NCI-H1092 treated with DMSO at 0.1 percent for 48 hours (cell line): ENCODE data around the gene SEL1L2.

Source experiments
- DNase-seq: peaks from one replicate; lab custom pipeline; 2025; lab: John Stamatoyannopoulos, UW

SEL1L2 gene

DNA sequence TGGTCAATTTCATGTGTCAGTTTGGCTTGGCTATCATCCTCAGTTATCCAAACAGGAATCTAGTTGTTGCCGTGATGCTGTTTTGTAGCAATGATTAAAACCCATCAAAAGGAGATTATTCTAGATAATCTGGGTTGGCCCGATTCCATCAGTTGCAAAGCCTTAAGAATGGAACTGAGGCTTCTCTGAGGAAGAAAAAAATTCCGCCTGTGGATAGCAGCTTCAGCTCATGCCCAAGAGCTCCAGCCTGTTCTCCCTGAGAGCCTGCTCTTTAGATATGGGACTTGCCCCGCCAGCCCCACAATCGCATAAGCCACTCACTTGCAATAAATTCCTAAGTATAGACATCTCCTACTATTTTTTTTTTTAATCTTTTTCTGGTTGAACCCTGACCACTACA lies 61.5 kb downstream of the SEL1L2 start:
- no peak for DNase-seq

DNA sequence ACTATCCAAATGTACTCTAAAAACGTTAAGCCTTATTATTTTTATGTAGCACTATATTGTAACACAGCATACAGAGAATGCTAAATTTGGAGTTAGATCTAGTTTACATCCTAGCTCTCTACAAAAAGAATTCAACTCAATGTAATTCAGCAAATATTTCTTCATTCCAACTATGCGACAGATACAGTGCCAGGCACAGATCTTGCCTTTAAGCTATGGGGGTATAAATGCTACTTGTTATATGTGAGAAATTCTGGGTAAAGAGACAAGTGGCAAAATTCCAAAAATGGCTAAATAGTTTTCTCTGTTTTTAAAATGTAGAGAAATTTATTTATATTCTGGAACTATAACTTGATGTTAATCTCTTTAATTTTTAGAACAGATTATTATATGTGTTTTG lies 63.2 kb downstream of the SEL1L2 start:
- DNase-seq = no peak

DNA sequence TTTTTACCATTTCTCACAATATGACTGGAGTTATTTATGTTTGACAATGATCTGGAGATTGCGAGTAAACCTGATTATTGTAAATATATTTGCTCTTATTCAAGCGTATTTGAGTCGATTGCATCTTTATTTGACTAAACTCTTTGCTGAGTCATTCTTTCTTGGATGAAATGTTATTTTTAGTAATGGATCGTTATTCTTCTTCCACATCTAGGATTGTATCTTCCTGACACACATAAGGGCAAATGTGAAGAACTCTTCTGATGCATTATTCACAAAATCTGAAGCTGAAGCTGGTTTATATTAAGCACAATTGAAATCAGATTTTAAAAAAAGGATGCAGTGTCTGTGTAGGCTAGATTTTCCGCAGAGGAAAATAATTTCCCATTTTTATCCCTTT lies 68.2 kb downstream of the SEL1L2 start:
- no peak for DNase-seq

DNA sequence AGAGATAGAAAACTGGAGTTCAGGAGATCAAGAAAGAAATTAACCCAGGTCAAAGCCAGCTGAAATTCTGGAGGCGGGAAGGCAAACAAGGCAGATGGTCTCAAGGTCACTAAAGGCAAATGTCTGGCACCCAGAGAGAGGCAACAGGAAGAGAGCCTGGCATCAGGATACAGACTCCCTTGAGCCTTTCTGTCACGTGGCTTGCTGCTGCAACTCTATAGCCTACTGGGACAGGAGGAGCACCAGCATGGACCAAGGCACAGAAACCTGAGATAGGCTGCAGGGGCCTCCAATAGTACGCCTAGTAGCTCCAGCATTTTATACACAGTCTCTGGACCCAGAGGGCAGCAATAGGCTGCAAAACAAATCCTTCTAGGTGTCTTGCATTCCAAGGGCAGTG lies 75.1 kb downstream of the SEL1L2 start:
- DNase-seq = no peak

DNA sequence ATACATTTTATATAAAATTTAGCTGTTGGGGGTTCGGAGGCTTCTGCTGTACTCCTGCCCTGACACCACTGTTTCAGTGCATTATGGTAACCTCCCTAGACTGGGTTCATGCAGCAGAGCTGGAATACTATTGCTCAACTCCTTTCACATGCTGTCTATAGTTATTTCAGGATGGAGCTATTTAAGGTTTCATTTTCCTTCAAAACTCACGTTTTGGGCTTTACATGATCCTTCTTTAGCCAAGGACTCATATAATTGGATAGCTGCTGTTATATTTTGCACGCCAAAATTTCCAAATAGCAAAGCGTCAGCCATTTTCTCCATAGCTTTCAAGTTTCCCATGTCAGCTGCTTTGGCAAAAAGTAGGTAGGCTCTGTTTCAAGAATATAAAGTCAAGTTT lies 76.8 kb downstream of the SEL1L2 start:
- DNase-seq = no peak

DNA sequence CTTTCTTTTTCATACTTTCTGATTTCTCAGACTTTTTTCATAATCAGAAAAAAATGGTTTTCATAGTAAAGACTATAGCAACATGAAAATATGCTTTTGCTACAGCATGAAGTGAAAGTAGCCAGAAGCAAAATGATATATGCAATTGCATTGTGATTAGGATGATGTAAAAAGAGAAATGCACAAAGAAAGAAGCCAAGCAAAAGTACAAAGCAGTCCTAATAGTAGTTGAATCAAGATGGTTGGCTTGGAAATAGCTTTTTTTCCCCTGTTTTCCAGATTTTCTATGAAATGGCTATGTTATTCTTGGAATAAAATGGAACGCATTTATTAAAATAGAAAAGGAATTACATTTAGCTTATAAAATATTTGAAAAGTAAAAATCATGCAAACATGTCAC lies 77.3 kb downstream of the SEL1L2 start:
- no peak for DNase-seq

DNA sequence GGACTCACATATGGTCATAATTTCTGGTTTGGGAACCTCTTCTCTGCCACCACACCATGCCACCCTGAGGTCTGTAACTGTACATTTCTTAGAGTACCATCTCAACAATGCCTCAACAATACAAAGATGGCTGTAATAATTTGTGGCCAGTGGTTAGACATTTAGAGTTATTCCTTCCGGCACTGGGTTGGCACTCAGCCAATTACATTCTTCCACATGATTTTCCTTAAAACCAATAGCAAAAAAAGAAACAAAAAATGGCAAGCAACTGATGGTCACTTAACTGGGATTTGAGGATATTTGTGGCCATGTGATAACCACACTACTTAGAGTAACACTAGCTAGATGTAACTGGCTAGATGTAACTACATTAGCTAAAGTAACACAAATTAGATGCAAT lies 79.9 kb downstream of the SEL1L2 start:
- DNase-seq = no peak

DNA sequence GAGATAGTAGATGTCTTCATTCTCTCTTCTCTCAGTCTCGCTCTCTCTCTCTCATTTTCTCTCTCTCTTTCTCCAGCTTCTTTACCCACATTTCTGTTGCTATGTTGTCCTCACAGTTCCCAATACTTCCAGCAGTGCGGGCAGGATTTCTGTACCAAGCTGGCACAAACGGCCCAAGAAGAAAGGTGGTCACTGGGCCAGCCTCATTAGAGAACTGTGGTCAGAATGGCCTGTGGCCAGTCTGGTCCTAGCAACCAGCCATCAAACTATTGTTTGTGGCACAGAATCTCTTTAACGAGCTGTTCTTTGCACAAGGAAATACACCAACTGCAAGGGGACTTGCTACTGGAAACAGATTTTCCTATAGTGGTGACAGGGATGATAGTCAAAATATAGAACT lies 81.3 kb downstream of the SEL1L2 start:
- DNase-seq = no peak

DNA sequence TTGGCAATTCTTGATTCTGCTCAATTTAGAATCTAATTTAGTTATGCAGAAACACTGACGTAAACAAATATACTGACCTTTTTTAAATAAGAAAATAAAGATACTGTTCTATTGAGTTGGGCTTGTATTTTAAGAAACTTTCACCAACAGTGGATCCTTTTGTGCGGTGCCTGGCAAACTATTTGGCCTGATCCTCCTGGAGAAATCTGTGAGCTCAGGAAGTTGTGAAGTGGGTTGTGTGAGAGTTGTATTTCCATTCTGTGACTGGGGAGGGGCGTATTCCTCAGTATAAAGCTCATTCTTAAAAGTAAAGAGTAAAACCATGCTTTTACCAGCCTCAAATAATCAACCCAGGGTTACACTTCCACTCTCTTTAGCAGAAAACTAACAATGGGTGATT lies 85.6 kb downstream of the SEL1L2 start:
- DNase-seq = no peak

DNA sequence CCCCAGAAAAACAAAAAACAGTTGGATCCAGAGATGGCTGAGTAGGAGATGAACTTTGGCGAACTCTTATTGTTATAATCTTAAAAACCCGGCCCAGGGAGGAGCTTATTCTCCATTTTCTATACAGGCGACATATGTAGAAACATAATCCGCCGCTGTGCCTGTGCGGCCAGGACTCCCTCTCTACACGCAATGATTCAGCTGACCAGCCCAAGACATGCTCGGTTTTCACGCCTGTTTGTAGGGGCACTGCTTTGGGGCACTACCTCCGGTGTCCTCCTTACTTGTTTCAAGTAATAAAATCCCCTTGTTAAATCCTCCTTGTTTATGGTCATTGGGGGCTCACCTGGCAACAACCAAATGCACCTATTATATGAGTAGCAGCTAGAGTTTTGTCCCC lies 89.9 kb downstream of the SEL1L2 start:
- no peak for DNase-seq

DNA sequence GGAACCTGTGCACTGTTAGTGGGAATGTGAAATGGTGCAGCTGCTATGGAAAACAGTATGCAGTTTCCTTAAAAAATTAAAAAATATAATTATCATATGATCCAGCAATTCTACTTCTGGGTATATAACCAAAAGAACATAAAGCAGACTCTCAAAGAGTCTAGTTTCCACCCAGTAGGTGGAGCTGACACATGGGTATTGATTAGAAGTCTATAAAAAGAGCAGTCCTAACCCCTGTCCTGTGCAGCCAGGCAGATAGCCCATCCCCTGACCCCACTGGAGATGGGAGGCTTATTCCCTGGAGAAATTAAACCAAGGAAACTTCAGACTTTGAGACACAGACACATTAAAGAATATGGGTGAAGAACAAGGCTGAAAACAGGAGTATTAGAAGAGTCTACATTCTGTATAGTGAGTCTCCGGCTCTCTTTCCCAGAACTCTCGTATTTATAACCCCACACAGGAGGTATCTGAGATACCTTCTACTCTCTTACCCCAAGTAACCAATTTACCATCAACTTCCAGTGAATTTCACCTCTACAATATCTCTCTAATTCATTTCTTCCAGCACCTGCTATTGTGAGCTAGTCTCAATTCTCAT lies 92.3 kb downstream of the SEL1L2 start:
- no peak for DNase-seq

DNA sequence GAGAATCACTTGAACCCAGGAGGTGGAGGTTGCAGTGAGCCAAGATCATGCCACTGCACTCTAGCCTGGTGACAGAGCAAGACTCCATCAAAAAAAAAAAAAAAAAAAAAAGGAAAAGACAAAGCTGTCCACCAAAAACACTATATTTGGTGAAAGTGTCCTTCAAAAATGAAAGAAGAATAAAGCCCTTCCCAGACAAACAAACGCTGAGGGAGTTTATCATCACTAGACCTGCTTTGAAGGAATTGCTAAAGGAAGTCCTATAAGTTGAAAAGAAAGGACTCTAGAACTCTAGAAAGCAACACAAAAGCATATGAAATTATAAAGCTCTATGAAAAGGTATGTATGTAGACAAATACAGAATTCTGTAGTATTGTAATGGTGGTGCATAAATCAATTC lies 98.8 kb downstream of the SEL1L2 start:
- no peak for DNase-seq

DNA sequence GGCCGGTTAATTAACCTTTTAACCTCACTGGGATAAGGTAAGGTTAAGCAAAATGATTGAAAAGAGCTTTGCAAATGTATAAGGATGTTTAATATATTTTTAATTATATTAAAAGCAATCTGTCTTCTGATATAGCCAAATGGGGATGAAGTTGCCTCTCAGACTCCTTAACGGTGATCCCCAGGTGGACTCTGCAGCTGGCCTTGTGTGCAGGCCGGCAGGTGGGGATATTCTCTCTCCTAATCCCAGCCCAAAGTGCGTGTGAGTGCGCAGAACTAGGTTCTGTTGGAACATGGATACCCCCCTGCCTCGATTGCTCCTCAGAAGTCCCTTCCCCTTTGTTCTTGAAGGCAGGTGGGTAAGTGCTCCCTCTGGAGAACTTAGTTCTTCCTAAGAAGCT lies 105.6 kb downstream of the SEL1L2 start:
- no peak for DNase-seq

DNA sequence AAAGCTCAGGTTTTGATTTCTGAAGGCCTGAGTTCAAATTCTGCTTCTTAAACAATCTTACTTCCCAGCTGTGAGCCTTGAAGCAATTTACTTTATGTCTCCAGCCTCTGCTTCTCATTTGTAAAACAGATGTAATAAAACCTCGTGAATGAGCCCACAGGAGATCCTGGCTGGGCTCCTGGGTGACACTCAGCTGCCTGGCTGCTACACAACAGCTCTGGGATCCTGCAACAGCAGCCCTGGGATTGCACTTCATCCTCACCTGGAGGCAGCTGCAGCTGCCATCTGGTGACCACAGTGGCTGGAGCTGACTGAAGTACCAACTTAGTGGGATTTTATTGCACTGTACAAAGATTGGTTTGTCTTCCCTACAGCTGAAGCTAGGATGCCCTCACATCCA lies 107.0 kb downstream of the SEL1L2 start:
- DNase-seq = peak; percentile 65

DNA sequence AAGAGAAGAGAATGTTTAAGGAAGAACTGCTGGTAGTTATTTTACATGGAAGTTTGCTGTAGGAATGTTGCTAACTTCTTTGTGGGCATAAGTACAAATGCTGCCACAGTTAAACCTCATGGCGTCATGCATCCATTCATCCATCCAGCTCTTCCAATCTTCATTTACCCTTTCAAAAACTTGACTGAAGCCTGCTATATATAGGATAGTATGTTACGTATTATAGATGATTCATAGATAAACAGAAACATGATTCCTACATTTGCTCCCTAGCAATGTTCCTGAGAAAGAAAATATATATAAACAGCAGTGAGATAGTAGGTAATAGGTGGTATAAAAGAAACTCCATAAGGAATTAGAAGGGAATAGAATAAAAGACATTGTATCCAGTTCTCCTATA lies 111.8 kb downstream of the SEL1L2 start:
- no peak for DNase-seq

DNA sequence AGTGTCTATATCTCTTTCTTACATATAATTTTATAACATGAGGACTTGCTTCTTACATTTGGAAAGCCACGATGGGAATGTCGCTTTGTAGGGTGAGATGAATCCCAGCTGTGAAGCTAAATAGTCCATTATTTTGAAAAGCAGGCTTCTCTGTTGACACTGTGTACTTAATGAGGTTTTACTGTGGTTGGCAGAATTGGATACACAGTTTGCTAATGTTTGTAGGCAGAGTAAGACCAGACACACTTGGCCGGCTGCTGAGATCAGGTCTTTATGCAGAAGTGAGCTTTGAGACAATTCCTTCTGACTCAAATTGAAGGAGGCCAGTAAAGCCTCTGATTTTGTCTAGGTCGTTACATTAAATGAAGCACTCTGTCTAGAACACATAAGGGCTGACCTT lies 112.6 kb downstream of the SEL1L2 start:
- peak; percentile 82 for DNase-seq

DNA sequence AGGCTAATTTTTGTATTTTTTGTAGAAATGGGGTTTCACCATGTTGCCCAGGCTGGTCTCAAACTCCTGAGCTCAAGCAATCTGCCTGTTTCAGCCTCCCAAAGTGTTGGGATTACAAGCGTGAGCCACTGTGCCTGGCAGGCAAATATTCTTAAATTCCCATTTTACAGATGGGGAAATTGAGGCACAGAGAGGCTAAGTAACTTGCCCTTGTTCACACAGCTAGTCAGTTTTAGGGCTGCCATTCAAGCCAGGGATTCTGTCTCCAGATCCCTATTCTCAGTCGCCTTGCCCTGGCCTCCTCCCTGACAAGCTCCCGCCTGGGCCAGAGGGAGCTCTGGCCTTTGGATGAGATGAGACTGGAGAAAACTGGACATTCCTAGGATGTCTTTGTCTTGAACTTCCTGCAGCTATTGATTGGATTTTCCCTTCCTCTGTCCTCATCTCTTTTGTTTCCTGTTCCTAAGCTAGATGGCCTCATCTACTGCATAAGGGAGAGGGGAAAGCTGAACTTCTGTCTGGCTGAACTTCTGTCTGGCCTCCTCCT lies 115.1 kb downstream of the SEL1L2 start:
- no peak for DNase-seq

DNA sequence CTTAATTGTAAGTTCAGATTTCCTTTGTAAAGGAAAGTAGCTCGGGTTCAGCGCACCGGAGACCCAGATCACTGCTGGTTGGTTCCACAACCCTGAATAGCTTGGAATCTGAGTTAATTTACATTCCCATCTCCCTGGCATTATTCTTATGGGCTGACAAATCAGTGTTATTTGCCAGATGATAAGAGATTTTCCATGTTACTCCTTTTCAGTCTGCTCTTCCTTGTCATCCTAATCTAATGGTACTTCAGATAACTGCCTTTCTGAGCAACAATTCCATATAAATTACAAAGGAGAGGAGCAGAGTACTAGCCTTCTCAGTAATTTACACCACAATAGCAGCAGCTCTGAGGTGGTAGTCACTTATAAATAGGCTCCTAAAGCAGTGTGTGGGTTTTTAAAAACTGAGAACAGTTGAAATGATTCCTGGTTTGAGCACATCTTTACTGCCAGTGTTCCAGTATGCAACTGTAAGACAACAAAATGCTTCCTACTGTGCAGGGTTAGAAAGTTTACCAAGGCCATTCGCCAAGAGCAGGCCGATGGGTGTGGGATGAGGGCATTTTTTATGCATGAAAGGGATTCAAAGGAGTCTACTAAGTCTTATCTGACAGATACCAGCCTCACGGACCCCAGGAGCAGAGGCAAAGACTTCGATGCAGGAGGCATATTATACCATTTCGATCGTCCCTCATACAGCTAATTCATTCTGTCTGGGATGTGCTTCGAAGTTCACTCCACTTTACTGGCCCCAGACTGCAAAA lies 115.8 kb downstream of the SEL1L2 start:
- peak; percentile 59 for DNase-seq

DNA sequence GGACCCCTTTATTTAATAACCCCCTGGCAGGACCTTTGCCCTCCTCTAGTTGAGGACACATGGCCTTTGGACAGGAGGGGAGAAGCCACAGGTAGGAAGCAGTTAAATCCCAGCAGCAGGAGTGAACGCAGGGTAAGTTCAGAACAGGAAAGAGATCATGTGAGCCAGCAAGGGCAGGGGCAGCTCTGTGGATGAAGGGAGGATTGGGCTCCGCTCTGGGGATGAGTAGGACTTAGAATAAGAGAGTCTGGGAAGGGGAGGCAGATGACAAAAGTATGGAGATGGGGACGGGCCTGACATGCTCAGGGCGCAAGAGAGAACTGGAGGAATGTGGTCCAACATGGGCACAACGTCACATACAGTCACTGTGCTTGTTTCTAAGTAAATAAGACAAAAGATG lies 116.6 kb downstream of the SEL1L2 start:
- no peak for DNase-seq

DNA sequence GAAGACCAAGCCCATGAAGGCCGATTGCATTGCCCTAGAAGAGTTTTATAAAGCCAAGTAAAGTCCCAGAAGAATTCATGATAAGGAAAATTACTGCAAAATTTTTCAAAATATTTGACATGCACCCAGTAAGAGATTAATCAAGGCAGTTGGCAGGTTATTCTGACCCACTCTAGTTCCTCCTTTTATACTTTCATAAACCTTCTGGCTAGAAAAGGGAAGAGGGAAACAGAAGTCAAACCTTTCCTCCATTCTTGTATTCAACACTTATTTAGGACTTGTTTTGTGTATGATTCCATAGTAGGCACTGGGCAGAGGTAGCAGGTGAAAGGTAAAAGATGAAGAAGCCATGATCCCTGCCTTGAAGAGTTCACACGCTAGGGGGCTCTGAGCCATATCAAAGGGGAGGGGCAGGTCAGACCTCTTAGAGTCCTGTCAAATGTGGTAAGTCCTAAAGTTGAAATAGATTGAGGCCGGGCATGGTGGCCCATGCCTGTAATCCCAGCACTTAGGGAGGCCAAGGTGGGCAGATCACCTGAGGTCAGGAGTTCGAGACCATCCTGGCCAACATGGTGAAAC lies 120.2 kb downstream of the SEL1L2 start:
- no peak for DNase-seq

DNA sequence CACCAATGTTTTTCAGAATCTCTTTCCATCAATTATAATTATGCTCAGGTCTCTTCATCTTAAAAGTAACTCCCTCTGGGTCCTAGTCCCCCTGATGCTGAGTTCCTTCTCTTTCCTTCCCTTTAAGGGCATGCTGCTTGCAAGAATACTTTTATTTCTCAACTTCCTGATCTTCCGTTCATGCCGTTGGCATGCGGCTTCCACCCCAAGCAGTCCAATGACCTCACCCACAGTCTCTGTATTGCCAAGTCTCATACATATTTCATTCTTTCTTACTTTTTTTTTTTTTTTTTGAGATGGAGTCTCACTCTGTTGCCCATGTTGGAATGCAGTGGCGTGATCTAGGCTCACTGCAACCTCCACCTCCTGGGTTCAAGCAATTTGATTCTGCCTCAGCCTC lies 122.1 kb downstream of the SEL1L2 start:
- DNase-seq = no peak

DNA sequence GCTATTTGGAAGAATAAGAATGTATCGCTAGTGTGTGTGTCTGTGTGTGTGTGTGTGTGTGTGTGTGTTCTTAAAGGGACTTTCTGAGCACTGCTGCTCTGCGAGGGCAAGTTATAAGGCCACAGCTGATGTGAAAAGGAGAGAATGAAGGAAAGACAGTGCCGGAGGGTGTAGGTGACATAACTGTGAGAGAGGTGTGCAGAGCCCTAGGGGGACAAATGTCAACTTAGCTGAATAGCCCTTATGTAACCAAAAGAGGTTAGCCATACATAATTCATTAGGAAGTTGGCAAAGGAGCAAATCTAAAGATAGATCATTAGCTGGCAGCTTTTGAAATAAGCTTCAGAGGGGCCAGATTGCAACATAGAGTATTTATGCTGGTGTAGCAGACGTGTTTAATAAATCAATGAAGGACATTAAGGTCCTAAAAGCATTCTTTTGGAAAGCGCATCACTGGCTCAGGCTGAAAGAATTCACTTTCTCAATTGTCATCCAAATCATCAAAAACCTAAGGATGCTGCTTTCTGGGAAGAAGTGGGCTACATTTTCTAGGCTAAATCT lies 124.5 kb downstream of the SEL1L2 start:
- DNase-seq = peak; percentile 77

DNA sequence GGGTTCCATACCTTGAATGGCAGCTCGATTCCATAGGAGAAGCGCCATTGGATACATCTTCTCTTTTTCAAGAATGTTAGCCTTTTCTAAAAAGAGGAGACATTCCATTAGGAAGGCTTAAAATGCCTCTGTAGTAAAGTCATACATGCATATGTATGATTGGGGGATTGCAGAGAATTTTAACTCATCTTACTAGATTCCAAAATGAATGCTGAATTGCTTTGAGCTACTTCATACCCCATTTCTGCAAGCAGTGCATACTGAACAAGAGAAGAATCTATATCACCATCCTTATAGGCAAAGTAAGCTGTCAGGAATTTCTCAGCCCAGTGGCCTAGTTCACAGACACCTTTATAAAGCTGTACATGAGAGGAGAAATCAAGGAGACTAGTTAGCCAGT lies 125.3 kb downstream of the SEL1L2 start:
- DNase-seq = no peak
